Central memory CD8-positive, alpha-beta T cell (primary cell): ENCODE results near the gene COA8.

Experiments used
- ATAC-seq: fragments of 150-1000 bp; cut with Tn5 transposase; replicated peaks from 2 replicates; pipeline ENCODE4 v1.10.0; 2022; ENCODE audit warnings: mild to moderate bottlenecking, moderate FRiP score, moderate number of reproducible peaks; ENCODE audit not compliant: poor library complexity, severe bottlenecking; ENCODE audit errors: extremely low read depth
- DNase-seq, 2 donors: peaks; one replicate each; pipeline ENCODE4 v3.0.0; 2021; ENCODE audit warnings: low spot score in 2 of 2
- H3K27ac Mint-ChIP-seq: one replicate; pipeline ENCODE4 v1.8.0; 2022; ENCODE audit warnings: low read depth, mild to moderate bottlenecking, moderate library complexity, mixed read lengths
- H3K27me3 Mint-ChIP-seq: one replicate; pipeline ENCODE4 v1.8.0; 2022; ENCODE audit warnings: mixed read lengths
- H3K36me3 Mint-ChIP-seq: one replicate; pipeline ENCODE4 v1.8.0; 2022; ENCODE audit warnings: mild to moderate bottlenecking, moderate library complexity, mixed read lengths; ENCODE audit not compliant: insufficient read depth
- H3K4me1 Mint-ChIP-seq: one replicate; pipeline ENCODE4 v1.8.0; 2022; ENCODE audit warnings: mixed read lengths
- H3K4me3 Mint-ChIP-seq: one replicate; pipeline ENCODE4 v1.8.0; 2022; ENCODE audit warnings: mild to moderate bottlenecking, moderate library complexity, mixed read lengths
- H3K9me3 Mint-ChIP-seq: one replicate; pipeline ENCODE4 v1.8.0; 2022; ENCODE audit warnings: mixed read lengths

The COA8 gene

DNA sequence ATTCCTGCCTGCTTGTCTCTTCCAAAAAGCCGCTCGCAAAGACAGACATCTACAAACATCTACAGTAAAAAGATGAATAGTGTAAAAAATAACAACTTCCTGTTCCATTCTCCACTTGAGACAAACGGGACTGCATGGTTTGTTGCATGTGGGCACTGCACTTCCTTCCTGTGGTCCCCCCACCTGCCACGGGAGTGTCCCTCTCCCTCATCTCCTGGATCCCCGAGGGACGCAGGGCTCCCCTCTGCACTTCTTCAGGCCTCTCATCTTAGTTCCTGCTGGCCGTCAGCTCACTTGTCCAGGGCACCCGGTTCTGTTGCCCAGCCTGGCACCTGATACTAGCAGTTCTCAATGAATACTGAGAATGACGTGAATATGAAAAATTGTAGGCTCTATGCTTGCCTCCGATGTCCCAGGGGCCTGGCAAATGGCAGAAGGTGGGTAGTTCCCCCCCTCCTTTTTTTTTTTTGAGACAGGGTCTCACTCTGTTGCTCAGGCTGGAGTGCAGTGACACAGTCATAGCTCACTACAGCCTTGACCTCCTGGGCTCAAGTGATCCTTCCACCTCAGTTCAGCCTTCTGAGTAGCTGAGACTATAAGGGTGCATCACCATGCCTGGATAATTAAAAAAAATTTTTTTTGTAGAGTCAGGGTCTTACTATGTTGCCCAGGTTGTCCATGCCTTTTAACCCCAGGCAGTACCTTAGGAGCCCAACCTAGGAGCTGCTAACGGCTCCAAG, 62.8 kb downstream of the COA8 start:
- Mint-ChIP-seq H3K27ac (peak overlapping the region; percentile 91), H3K9me3 (no peaks in the 10 kb centered on the region), H3K36me3 (peaks cover 5% of the 10 kb centered on the region), H3K4me1 (peaks cover 16% of the 10 kb centered on the region), H3K4me3 (peak overlapping the region; percentile 73), H3K27me3 (no peaks in the 10 kb centered on the region)
- no peak for DNase-seq
- ATAC-seq: peak; percentile 40

DNA sequence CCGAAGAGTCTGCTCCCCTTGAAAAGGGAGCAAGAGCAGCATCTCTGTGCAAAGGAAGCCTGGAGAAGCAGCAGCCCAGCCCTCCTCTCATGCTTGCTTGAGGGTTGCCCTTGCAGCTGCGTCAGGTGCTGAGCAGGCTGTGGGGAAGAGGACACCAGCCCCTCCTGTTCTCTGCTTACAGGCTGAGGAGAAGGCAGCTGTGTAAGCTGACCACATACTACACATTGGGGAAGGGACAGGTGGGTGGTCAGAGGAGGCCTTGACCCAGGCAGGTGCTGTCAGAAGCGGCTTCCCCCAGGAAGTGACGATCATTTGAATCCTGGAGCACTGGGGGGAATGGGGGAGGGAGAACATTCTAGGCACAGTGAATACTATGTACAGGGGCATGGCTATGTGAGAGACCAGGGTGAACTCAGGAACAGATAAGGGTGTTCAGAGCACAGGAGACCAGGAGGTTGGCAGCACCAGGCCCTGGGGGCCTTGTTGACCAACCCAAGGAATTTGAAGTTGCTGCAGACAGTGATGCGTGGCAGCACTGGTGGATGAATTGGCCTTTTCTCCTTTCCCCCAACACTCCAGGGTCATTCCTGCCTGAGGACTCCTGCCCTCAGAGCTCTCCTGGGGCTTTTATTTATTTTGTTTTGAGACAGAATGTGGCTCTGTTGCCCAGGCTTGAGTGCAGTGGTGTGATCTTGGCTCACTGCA, 63.5 kb downstream of the COA8 start:
- Mint-ChIP-seq H3K9me3 (no peaks in the 10 kb centered on the region), H3K4me3 (no peak overlapping the region), H3K27ac (peak overlapping the region; percentile 91), H3K4me1 (peaks cover 20% of the 10 kb centered on the region), H3K36me3 (peaks cover 7% of the 10 kb centered on the region), H3K27me3 (no peaks in the 10 kb centered on the region)
- ATAC-seq: no peak
- DNase-seq: no peak

DNA sequence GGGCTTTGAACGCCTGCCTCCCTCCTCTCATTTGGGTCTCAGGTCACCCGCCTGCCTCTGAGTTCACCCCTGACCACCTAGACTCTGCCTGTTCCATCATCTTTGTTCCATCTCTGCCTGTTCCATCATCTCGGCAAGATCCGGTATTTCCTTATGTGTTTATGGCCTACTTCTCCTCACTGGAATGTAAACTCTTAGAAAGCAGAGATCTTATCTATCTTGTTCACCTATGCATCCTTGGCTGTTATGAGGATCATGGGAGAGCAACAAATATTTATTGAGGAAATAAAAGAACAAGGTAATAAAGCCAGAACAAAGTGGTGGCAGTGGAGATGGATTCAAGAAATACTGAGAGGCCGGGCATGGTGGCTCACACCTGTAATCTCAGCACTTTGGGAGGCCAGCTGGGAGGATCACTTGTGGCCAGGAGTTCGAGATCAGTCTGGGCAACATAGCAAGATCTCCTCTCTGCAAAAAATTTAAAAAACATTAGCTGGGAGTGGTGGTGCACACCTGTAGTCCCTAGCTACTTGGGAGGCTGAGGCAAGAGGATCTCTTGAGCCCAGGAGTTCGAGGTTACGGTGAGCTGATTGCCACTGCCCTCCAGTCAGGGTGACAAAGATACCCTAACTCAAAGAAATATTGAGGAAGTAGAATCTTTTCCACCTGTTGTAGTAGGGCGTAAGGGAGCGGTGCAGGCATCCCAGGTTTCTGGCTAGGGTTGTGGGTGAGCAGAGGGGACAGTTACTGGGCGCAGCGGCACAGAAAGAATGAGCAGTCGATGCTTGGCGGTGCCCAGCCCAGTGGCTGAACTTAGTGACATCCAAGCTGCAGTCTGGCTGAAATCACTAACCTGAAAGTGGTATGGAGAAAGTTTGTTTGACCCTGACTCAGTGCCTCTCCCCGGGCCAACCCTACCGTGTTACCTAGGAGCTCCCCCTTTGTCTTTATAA, 64.6 kb downstream of the COA8 start:
- Mint-ChIP-seq H3K36me3 (peaks cover 12% of the 10 kb centered on the region), H3K27ac (no peak overlapping the region), H3K9me3 (no peaks in the 10 kb centered on the region), H3K4me3 (peak overlapping the region; percentile 86), H3K4me1 (peaks cover 20% of the 10 kb centered on the region), H3K27me3 (no peaks in the 10 kb centered on the region)
- ATAC-seq: no peak
- no peak for DNase-seq

DNA sequence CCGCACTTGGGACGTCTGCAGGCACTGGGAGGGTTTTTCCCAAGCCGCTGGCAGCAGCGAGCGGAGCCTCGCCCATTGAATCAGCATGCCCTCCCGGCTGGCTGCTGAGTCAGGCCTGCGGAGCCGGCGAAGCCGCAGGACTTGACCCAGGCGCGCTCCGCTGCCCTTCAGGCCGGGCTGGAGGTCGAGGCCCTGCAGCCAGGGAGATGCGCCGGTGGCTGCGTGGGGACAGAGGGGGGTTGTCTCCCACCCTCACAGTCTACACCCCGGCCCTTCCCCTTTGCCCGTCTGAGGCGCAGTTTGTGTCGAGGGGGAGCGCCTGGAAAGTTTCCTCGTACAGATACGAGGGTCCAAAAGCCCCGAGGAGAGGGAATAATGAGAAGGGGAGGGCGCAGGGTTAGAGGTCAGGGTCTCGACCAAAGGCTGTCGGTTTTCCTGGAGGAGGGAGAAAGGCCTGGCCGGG, 65.5 kb downstream of the COA8 start:
- Mint-ChIP-seq H3K4me1 (peaks cover 27% of the 10 kb centered on the region), H3K36me3 (peaks cover 14% of the 10 kb centered on the region), H3K9me3 (no peaks in the 10 kb centered on the region), H3K27ac (peak overlapping the region; percentile 86), H3K27me3 (no peaks in the 10 kb centered on the region), H3K4me3 (peak overlapping the region; percentile 86)
- DNase-seq (no peak), ATAC-seq (no peak)

DNA sequence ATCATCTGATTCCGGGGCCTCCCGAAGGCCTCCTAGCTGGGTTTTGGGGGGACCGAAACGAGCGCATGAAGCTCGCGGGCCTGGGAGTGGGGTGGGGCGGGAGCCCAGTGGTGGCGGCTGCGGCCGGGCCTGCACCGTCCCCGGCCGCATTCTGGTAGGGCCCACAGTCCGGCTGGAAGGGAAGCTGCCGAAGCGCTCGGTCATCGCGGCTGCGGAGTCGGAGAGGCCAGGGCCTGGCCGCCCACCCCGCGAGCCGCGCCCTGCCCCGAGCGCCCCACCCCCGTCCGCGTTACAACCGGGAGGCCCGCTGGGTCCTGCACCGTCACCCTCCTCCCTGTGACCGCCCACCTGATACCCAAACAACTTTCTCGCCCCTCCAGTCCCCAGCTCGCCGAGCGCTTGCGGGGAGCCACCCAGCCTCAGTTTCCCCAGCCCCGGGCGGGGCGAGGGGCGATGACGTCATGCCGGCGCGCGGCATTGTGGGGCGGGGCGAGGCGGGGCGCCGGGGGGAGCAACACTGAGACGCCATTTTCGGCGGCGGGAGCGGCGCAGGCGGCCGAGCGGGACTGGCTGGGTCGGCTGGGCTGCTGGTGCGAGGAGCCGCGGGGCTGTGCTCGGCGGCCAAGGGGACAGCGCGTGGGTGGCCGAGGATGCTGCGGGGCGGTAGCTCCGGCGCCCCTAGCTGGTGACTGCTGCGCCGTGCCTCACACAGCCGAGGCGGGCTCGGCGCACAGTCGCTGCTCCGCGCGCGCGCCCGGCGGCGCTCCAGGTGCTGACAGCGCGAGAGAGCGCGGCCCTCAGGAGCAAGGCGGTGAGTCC, 66.1 kb downstream of the COA8 start, which contains the start of gene KLC1:
KLC1 (plus strand) TSS at position 528 of the 819 bp plus-strand sequence. CDS start 25,354 bp downstream, outside the sequence.
- Mint-ChIP-seq H3K36me3 (peaks cover 14% of the 10 kb centered on the region), H3K4me1 (peaks cover 34% of the 10 kb centered on the region), H3K9me3 (no peaks in the 10 kb centered on the region), H3K27me3 (no peaks in the 10 kb centered on the region), H3K4me3 (peak within 1 kb of the TSS; percentile 86), H3K27ac (peak within 1 kb of the TSS; percentile 86)
- DNase-seq (peak; percentile 69 to 80), ATAC-seq (peak; percentile 75)

DNA sequence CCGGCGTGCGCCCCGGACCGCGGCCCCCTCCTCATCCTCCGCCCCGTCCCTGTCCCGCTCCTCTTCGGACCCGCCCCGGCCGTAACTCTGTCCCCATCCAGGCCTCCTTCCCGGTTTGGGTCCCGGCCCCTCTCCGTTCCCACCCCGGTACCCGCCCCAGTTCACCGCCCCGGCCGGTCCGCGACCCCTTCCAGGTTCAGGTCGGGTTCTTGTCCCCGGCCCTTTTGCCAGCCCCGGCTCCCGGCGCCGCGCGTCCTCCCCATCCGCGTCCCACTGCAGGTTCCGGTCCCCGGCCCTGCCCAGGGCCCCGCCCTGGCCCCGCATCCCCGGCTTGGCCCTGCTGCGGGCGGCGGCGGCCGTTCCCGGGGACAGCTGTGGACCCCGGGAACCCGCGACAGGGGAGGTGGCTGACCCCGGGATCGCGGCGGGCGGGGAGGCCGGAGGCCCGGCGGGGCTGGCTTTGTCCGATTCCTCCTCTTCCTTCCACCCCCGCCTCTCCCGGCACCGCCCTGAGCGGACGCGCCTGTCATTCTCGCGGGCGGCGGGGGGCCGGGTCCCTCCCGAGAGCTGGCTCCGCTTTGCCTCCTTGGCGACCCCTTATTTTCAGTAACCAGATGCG, 66.9 kb downstream of the COA8 start:
- peaks cover 41% of the 10 kb centered on the region for H3K4me1 Mint-ChIP-seq
- no peaks in the 10 kb centered on the region for H3K27me3 Mint-ChIP-seq
- peak; percentile 43 for ATAC-seq
- H3K27ac Mint-ChIP-seq: peak overlapping the region; percentile 29
- DNase-seq: no peak
- H3K36me3 Mint-ChIP-seq: peaks cover 18% of the 10 kb centered on the region
- H3K9me3 Mint-ChIP-seq: no peaks in the 10 kb centered on the region
- peak overlapping the region; percentile 86 for H3K4me3 Mint-ChIP-seq

DNA sequence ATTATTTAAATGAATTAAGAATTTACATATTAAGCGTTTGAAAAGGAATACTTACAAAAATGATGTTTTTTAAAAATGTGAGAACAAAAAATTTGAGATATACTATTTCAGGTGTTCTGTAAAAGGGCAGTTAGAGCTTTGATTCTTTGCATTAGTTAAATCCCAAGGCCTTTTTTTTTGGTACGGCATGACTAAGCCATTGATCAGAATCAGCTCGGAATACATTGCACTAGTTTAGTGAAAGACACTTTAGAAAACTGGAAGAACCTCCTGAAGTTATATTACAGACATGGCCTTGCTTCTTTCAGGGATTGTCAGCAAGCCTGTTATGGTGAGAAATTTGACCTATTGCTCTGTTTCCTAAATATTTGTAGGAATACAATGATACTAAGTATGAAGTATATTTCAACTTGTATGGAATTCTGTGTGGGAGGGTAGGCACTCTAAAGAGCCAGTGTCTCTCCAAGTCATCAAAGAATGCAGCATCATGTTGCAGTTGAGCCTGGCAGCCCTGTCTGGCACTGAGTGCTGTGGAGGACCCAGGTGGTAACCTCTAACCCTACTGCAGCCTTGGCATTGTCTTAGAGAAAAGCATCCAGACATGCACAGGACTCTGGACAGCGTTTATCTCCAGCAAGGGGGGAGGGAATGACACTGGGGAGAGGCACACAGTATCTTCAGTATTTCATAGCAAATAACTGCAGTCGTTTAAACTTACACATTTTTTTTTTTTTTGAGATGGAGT, 67.8 kb downstream of the COA8 start:
- DNase-seq (no peak), ATAC-seq (no peak)
- Mint-ChIP-seq H3K27ac (peak overlapping the region; percentile 29), H3K4me3 (peak overlapping the region; percentile 86), H3K9me3 (no peaks in the 10 kb centered on the region), H3K27me3 (no peaks in the 10 kb centered on the region), H3K4me1 (peaks cover 41% of the 10 kb centered on the region), H3K36me3 (peaks cover 15% of the 10 kb centered on the region)

DNA sequence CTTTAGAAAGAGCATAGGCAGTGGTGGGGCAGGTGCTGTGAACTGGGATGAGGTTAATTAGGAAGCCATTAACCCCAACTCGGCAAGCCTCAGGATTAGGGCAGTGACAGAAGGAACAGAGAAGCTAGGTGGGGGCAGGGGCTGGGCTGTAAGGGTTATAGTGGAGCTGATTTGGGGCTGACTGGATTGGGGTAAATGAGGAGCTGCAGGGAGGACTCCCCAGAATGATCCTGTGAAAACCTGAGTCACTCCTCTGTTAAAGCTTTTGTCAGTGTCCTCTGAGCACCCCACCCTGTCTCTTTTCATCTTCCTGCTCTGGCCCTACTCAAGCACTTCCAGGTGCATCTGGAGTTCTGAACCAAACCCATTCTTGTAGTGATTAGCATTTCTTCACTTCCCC, 70.6 kb downstream of the COA8 start:
- Mint-ChIP-seq H3K4me3 (no peak overlapping the region), H3K27ac (no peak overlapping the region), H3K36me3 (peaks cover 15% of the 10 kb centered on the region), H3K9me3 (no peaks in the 10 kb centered on the region), H3K4me1 (peaks cover 51% of the 10 kb centered on the region), H3K27me3 (no peaks in the 10 kb centered on the region)
- DNase-seq: no peak
- ATAC-seq: no peak

DNA sequence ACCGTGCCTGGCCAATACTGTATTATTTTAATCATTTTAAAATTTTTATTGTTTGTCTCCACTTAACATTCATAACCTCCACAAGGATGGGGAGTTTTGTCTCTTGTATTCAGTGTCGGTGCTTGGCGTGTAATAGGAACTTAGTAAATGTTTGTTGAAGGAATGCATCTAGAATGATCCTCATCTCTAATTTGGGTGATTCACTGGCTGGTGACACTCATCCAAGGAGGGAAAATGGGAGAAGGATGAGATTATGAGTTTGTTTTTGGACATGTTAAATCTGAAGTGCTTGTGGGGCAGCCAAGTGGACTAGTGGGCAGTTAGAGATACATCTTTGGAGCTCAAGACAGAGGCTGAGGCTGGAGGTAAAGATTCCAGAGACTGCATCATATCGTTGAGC, 71.4 kb downstream of the COA8 start:
- Mint-ChIP-seq H3K4me1 (peaks cover 56% of the 10 kb centered on the region), H3K36me3 (peaks cover 18% of the 10 kb centered on the region), H3K9me3 (no peaks in the 10 kb centered on the region), H3K4me3 (no peak overlapping the region), H3K27ac (peak overlapping the region; percentile 17), H3K27me3 (no peaks in the 10 kb centered on the region)
- DNase-seq (no peak), ATAC-seq (no peak)

DNA sequence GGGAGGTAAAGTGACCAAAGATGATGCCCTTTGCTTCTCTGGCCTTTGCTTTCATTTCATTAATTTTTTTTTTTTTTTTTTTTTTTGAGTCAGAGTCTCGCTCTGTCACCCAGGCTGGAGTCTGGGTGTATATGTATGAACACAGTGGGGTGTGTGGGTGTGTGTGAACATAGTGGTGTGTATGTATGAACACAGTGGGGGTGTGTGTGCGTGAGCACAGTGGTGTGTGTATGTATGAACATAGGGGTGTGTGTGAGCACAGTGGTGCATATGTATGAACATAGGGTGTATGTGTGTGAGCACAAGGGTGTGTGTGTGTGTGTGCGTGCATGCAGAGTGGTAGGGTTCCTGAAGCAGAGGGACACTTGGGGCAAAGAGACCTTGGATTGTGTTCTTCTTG, 75.8 kb downstream of the COA8 start:
- Mint-ChIP-seq H3K4me1 (peaks cover 50% of the 10 kb centered on the region), H3K4me3 (no peak overlapping the region), H3K9me3 (no peaks in the 10 kb centered on the region), H3K27me3 (no peaks in the 10 kb centered on the region), H3K27ac (peak overlapping the region; percentile 13), H3K36me3 (peaks cover 19% of the 10 kb centered on the region)
- no peak for DNase-seq
- ATAC-seq: no peak
